Heart left ventricle (tissue), 13 donors: Measurements from ENCODE around the gene CREG2.

Experiments used
- POLR2A ChIP-seq, 2 donors: fragments of 450-650 bp; IDR thresholded peaks; one replicate each; pipeline ENCODE4 v1.6.1; 2017; ENCODE audit warnings: antibody characterized with exemption in 2 of 2, mild to moderate bottlenecking in 2 of 2, moderate library complexity in 2 of 2
- TF ChIP-seq, protein P1 (sequence below), 12 donors: fragments of 200-600 bp; sonication (generic) in 4 of 12; IDR thresholded peaks; one replicate each; pipeline versions ENCODE4 v1.5.0 to v1.8.0; 2018 to 2022; ENCODE audit warnings: antibody characterized with exemption in 12 of 12, mild to moderate bottlenecking in 5 of 12
- donor health status: ischemic (EF 13 %, LVEDD 7.1; RV severe dilation, severe dysfunction).
- donor health status: DM: no; HTN: yes; CAD: no.
- donor health status: DM: no; HTN: no; CAD: no.
- donor health status: ischemic (EF 25% LVEDD 6.9; RV normal size, moderate dysfunction).
- donor health status: ischemic (EF 25% LVEDD 5.7; RV mildly dilated, moderate dysfunction).
- donor health status: ischemic (EF 35%, LVEDD 5.7; RV mildly dilated, moderate dysfunction).
- donor health status: nonischemic (EF 11% LVEDD 7.7; RV severe dilation, severe dysfunction).
- donor health status: DM: yes; HTN: yes; CAD: no.
- donor health status: PGD.
- donor health status: ischemic (EF 29% LVEDD 5.4; RV normal size, mild dysfunction).
- donor health status: nonischemic (EF 23%, LVEDD 6.1; RV moderate dilation, normal function).

DNA sequence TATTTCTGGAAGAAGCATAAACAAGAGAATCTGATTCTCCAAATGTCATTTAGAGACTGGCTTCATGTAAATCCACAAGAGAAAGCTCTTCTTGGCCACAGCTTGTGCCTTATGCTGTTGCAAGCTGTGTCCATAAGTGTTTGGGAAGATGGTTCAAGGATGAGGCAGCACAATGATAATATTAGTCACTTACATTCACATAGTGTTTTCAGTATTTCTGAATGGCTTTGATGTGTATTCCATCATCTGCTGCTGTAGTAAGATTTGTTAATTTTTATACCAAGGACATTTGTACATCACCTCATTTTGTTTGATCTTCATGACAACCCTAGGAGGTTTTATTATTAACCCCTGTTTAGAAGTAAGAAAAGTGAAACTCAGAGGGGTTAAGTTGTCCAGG is 29.9 kb downstream of the CREG2 start:
- TF ChIP-seq, protein P1, sequence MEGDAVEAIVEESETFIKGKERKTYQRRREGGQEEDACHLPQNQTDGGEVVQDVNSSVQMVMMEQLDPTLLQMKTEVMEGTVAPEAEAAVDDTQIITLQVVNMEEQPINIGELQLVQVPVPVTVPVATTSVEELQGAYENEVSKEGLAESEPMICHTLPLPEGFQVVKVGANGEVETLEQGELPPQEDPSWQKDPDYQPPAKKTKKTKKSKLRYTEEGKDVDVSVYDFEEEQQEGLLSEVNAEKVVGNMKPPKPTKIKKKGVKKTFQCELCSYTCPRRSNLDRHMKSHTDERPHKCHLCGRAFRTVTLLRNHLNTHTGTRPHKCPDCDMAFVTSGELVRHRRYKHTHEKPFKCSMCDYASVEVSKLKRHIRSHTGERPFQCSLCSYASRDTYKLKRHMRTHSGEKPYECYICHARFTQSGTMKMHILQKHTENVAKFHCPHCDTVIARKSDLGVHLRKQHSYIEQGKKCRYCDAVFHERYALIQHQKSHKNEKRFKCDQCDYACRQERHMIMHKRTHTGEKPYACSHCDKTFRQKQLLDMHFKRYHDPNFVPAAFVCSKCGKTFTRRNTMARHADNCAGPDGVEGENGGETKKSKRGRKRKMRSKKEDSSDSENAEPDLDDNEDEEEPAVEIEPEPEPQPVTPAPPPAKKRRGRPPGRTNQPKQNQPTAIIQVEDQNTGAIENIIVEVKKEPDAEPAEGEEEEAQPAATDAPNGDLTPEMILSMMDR (IDR thresholded peaks at IDR 0.05): no peak
- no peak for TF ChIP-seq POLR2A (IDR thresholded peaks at IDR 0.05)
